K562 (cell line): Measurements from ENCODE around the gene PDE1C. TPM values are rescaled to one million over a fixed set of nuclear protein-coding genes. Genes with fewer than 3 reads are reported as not detected.

Experiments
- ATAC-seq: fragments of 200-7000 bp; cut with Tn5 transposase; 3 replicates; pipeline ENCODE4 v1.9.1; 2020; ENCODE audit warnings: moderate library complexity
- BruUV-seq: library from RNA; stranded (reverse); fragments of 400-500 nt; replicated peaks from 2 replicates; lab custom pipeline; 2021; lab: Mats Ljungman, UMichigan
- CTCF ChIA-PET: fragments of 300-600 bp; formaldehyde crosslinking; extraction: SDS; loops from one replicate; lab custom pipeline; 2021; ENCODE audit warnings: low intra/inter-chr PET ratio; lab: Yijun Ruan, JAX
- POLR2A ChIA-PET: fragments of 300-600, 350-650 bp; sonication (Branson Sonifier 250); formaldehyde crosslinking; extraction: SDS; loops from one replicate; lab custom pipeline; 2021; ENCODE audit warnings: antibody characterized with exemption, inconsistent platforms; lab: Yijun Ruan, JAX
- DNase-seq, 4 experiments: peaks; one replicate each; pipeline versions ENCODE4 v3.0.0 to v3.0.0-alpha.2; 2011 to 2018; ENCODE audit warnings: low spot score in 3 of 4, mixed read lengths in 3 of 4; ENCODE audit errors: extremely low read depth in 1 of 4
- FAIRE-seq: peaks from 2 replicates; lab custom pipeline; 2011; peaks lifted over from hg19 to GRCh38; lab: Jason Lieb, UNC
- H2AFZ ChIP-seq: 2 replicates; pipeline ENCODE4 v1.6.0; 2011; ENCODE audit warnings: low read depth, low read length, control low read depth, inconsistent platforms
- H3K27ac ChIP-seq: fragments of 200-600 bp; 3 replicates; pipeline ENCODE4 v1.8.0; 2011; ENCODE audit warnings: low read depth, mild to moderate bottlenecking, control low read depth, inconsistent platforms, low read length, moderate library complexity, mixed read lengths; ENCODE audit errors: extremely low read depth
- H3K27me3 ChIP-seq, 2 experiments: fragments of 300-600 bp in 1 of 2; 2 replicates in 1 of 2; 3 replicates in 1 of 2; pipeline versions ENCODE4 v1.6.0 to v1.8.0; 2011; ENCODE audit warnings: inconsistent platforms in 2 of 2, low read length in 2 of 2, mild to moderate bottlenecking in 1 of 2, mixed read lengths in 1 of 2, moderate library complexity in 1 of 2; ENCODE audit not compliant: control insufficient read depth in 2 of 2, insufficient read depth in 2 of 2
- H3K36me3 ChIP-seq: fragments of 300-600 bp; 3 replicates; pipeline ENCODE4 v1.8.0; 2011; ENCODE audit warnings: mild to moderate bottlenecking, low read length, inconsistent platforms; ENCODE audit not compliant: control insufficient read depth, insufficient read depth
- H3K4me1 ChIP-seq, 2 experiments: fragments of 200-600 bp in 1 of 2; replicated peaks in 1 of 2; 2 replicates in 1 of 2; 3 replicates in 1 of 2; pipeline versions ENCODE4 v1.5.1 to v1.8.0; 2011; ENCODE audit warnings: inconsistent platforms in 2 of 2, low read length in 2 of 2, mild to moderate bottlenecking in 1 of 2, mixed read lengths in 1 of 2, moderate library complexity in 1 of 2; ENCODE audit not compliant: control insufficient read depth in 2 of 2, insufficient read depth in 2 of 2
- H3K4me2 ChIP-seq: 2 replicates; pipeline ENCODE4 v1.6.1; 2011; ENCODE audit warnings: low read length, control low read depth, inconsistent platforms, mixed read lengths; ENCODE audit not compliant: insufficient read depth
- H3K4me3 ChIP-seq: fragments of 200-600 bp; sonication (generic), shearing (Covaris generic); 2 replicates; pipeline ENCODE4 v1.5.1; 2016; ENCODE audit warnings: control low read depth, inconsistent platforms
- H3K79me2 ChIP-seq: fragments of 200-600 bp; 3 replicates; pipeline ENCODE4 v1.8.0; 2011; ENCODE audit warnings: low read length, inconsistent platforms; ENCODE audit not compliant: control insufficient read depth, insufficient read depth
- H3K9ac ChIP-seq, 2 experiments: 2 replicates each; pipeline versions ENCODE4 v1.6.0 to v1.6.1; 2011; ENCODE audit warnings: low read depth in 2 of 2, low read length in 2 of 2, control low read depth in 1 of 2, inconsistent platforms in 1 of 2, mild to moderate bottlenecking in 1 of 2, mixed read lengths in 1 of 2; ENCODE audit not compliant: insufficient read depth in 1 of 2
- H3K9me1 ChIP-seq: one replicate; pipeline ENCODE4 v1.6.0; 2011; ENCODE audit warnings: inconsistent platforms, mild to moderate bottlenecking, low read length, moderate library complexity; ENCODE audit not compliant: control insufficient read depth, insufficient read depth
- H3K9me3 ChIP-seq: replicated peaks from 2 replicates; pipeline ENCODE4 v1.5.1; 2011; ENCODE audit warnings: low read depth, low read length, inconsistent platforms; ENCODE audit not compliant: control insufficient read depth, insufficient read depth
- H4K20me1 ChIP-seq: replicated peaks from 2 replicates; pipeline ENCODE4 v1.6.1; 2011; ENCODE audit warnings: low read length, inconsistent platforms, mixed read lengths; ENCODE audit not compliant: control insufficient read depth, insufficient read depth
- CREBBP ChIP-seq: IDR thresholded peaks from one replicate; pipeline ENCODE4 v1.6.1; 2012; ENCODE audit warnings: low read depth, mild to moderate bottlenecking, control low read depth, inconsistent platforms, low read length
- ERF ChIP-seq: fragments of 450-650 bp; formaldehyde crosslinking; IDR thresholded peaks from 2 replicates; pipeline ENCODE4 v1.4.0; 2020; ENCODE audit warnings: mild to moderate bottlenecking, mixed read lengths
- FOSL1 ChIP-seq: fragments of 200-800 bp; sonication (Bioruptor generic); conservative IDR thresholded peaks from 2 replicates; pipeline ENCODE4 v1.6.1; 2016; ENCODE audit warnings: missing genetic modification characterization, missing compliant biosample characterization
- GTF2A2 ChIP-seq: IDR thresholded peaks from 2 replicates; pipeline ENCODE4 v1.6.1; 2016; ENCODE audit warnings: mild to moderate bottlenecking, missing genetic modification characterization, missing compliant biosample characterization
- NFIX ChIP-seq: fragments of 250-450 bp; sonication (Bioruptor Pico); IDR thresholded peaks from 2 replicates; pipeline ENCODE4 v1.4.0; 2020; ENCODE audit warnings: low read depth, mild to moderate bottlenecking, moderate library complexity
- ZC3H11A ChIP-seq: IDR thresholded peaks from 2 replicates; pipeline ENCODE4 v1.6.1; 2012; ENCODE audit warnings: low read depth, low read length, improper control_type of control experiment
- ZNF79 ChIP-seq: fragments of 250-450 bp; sonication (Bioruptor Pico); IDR thresholded peaks from 2 replicates; pipeline ENCODE4 v1.4.0; 2020; ENCODE audit warnings: low read depth, mild to moderate bottlenecking, moderate library complexity
- WGBS: fragments of 100-300 bp; shearing (Covaris generic); methylation state at CpG from one replicate; pipeline ENCODE4 v1.1.6; 2016; ENCODE audit warnings: low coverage, mixed read lengths; ENCODE audit not compliant: insufficient coverage; ENCODE audit errors: missing lambda C conversion rate; 5-methylcytosine and 5-hydroxymethylcytosine counted together
- in situ Hi-C: fragments of 300-500 bp; cut with MboI; formaldehyde crosslinking; loops from 4 replicates; pipeline ENCODE4 v1.15.0; 2018; ENCODE audit warnings: inconsistent platforms, mixed read lengths
- intact Hi-C: fragments of 100-400 bp; cut with micrococcal nuclease; formaldehyde crosslinking; loops from 2 replicates; pipeline ENCODE4 v1.14.2; 2022
- polyA plus RNA-seq, 8 experiments: library from polyadenylated mRNA; depleted of rRNA in 4 of 8; stranded (reverse) in 5 of 8; unstranded in 3 of 8; fragments of >200 nt; fragmentation: Nextera tagmentation in 2 of 8; fragmentation: Illumina TruSeq in 1 of 8; extraction: Ambion mirVana in 2 of 8; extraction: Trizol in 1 of 8; gene quantifications; 2 replicates each; pipeline versions ENCODE4 v1.2.1 to v1.2.3, GENCODE V29; 2011 to 2014; ENCODE audit warnings: inconsistent platforms in 1 of 8, missing spikeins in 1 of 8
- total RNA-seq, 7 experiments: library from RNA; depleted of rRNA in 6 of 7; stranded (reverse); fragments of >200 nt in 6 of 7; fragmentation: Illumina TruSeq in 2 of 7; extraction: Trizol in 2 of 7; gene quantifications; 2 replicates each; pipeline versions ENCODE4 v1.2.1 to v1.2.3, GENCODE V29; 2011 to 2021; ENCODE audit warnings: low replicate concordance in 1 of 7
- TF ChIP-seq, protein P1 (sequence below): sonication (generic); formaldehyde crosslinking; IDR thresholded peaks from 2 replicates; pipeline ENCODE4 v1.5.0; 2020; ENCODE audit warnings: missing genetic modification reagents
- TF ChIP-seq, protein P2 (sequence below): fragments of 450-650 bp; IDR thresholded peaks from 2 replicates; pipeline ENCODE4 v1.7.0; 2016; ENCODE audit warnings: borderline replicate concordance

PDE1C gene
- total and polyA plus RNA-seq, 9 of the 15 experiments (the other 6 are each of a cell fraction or from before 2014, with no cell fraction given) = under 0.01 to 0.01 TPM; not detected in 7

DNA sequence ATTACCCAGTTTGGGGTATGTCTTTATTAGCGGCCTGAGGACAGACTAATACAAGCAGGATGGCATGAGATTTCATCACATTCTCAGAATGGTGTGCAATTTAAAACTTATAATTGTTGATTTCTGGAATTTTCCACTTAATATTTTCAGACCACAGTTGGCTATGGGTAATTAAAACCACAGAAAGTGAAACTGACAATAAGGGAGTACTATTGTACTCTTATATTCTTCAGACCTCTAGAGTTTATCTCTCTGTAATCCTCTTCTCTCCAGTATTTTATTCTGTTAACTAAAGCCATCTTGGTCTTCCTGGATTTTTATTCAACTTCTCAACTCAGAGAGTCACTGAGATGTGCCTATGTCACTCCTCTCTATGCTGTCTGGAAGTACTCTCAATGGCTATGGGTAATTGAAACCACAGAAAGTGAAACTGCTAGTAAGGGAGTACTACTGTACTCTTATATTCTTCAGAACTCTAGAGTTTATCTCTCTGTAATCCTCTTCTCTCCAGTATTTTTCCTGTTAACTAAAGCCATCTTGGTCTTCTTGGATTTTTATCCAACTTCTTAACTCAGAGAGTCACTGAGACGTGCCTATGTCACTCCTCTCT, 264.9 kb downstream of the PDE1C start:
- no TSS peak for BruUV-seq

More for the DNA sequence above, 264.9 kb downstream of the PDE1C start:
- H4K20me1 ChIP-seq = no peaks in the 10 kb centered on the region
- DNase-seq (no peak), ATAC-seq (no peak), FAIRE-seq (no peak)
- no peaks in the 10 kb centered on the region for H3K79me2 ChIP-seq
- ChIA-PET POLR2A (no interaction called here), CTCF (no interaction called here)
- TF ChIP-seq, protein P1, sequence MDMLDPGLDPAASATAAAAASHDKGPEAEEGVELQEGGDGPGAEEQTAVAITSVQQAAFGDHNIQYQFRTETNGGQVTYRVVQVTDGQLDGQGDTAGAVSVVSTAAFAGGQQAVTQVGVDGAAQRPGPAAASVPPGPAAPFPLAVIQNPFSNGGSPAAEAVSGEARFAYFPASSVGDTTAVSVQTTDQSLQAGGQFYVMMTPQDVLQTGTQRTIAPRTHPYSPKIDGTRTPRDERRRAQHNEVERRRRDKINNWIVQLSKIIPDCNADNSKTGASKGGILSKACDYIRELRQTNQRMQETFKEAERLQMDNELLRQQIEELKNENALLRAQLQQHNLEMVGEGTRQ (CRISPR knock-in tag) = no peak
- TF ChIP-seq ERF = no peak
- TF ChIP-seq ZC3H11A = no peak
- TF ChIP-seq NFIX (CRISPR knock-in tag) = no peak
- no peak for TF ChIP-seq FOSL1
- no peak for TF ChIP-seq ZNF79 (CRISPR knock-in tag)
- TF ChIP-seq, protein P2, sequence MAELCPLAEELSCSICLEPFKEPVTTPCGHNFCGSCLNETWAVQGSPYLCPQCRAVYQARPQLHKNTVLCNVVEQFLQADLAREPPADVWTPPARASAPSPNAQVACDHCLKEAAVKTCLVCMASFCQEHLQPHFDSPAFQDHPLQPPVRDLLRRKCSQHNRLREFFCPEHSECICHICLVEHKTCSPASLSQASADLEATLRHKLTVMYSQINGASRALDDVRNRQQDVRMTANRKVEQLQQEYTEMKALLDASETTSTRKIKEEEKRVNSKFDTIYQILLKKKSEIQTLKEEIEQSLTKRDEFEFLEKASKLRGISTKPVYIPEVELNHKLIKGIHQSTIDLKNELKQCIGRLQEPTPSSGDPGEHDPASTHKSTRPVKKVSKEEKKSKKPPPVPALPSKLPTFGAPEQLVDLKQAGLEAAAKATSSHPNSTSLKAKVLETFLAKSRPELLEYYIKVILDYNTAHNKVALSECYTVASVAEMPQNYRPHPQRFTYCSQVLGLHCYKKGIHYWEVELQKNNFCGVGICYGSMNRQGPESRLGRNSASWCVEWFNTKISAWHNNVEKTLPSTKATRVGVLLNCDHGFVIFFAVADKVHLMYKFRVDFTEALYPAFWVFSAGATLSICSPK = no peak
- TF ChIP-seq GTF2A2 (tag) = no peak
- no peak for TF ChIP-seq CREBBP
- no peak overlapping the region for H3K27ac ChIP-seq
- H3K9me1 ChIP-seq = no peaks in the 10 kb centered on the region
- no peak overlapping the region for H2AFZ ChIP-seq
- in situ Hi-C loops (no loop called here), intact Hi-C loops (no loop called here)
- H3K4me1 ChIP-seq = no peaks in the 10 kb centered on the region
- no peak overlapping the region for H3K4me3 ChIP-seq
- H3K27me3 ChIP-seq = no peaks in the 10 kb centered on the region
- H3K9ac ChIP-seq = no peak overlapping the region
- H3K36me3 ChIP-seq = no peaks in the 10 kb centered on the region
- H3K9me3 ChIP-seq = no peaks in the 10 kb centered on the region
- H3K4me2 ChIP-seq = no peak overlapping the region
- 0% methylated on average over 2 of the region's 2 CpGs for WGBS
